22Rv1 (cell line): Measurements from ENCODE around the gene DVL1.

Experiments used
- ZFX ChIP-seq: fragments of 450-650 bp; IDR thresholded peaks from 2 replicates; pipeline ENCODE4 v1.6.1; 2017; ENCODE audit warnings: antibody characterized with exemption, borderline replicate concordance
- TF ChIP-seq, protein P1 (sequence below): fragments of 450-650 bp; IDR thresholded peaks from 2 replicates; pipeline ENCODE4 v1.5.1; 2017; ENCODE audit warnings: mild to moderate bottlenecking

DNA sequence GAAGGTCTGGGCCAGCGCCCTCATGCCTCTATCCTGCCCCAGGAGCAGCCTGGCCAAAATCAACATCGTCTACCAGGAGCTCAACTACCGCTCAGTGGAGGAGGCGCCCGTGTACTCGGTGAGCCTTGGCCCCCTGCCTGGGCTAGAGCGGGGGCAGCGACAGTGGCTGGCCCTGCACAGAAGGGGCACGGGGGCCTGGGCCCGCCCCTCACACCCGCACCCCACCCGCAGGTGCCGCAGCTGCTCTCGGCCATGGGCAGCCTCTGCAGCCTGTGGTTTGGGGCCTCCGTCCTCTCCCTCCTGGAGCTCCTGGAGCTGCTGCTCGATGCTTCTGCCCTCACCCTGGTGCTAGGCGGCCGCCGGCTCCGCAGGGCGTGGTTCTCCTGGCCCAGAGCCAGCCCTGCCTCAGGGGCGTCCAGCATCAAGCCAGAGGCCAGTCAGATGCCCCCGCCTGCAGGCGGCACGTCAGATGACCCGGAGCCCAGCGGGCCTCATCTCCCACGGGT lies 58.1 kb downstream of the DVL1 start:
- TF ChIP-seq, protein P1, sequence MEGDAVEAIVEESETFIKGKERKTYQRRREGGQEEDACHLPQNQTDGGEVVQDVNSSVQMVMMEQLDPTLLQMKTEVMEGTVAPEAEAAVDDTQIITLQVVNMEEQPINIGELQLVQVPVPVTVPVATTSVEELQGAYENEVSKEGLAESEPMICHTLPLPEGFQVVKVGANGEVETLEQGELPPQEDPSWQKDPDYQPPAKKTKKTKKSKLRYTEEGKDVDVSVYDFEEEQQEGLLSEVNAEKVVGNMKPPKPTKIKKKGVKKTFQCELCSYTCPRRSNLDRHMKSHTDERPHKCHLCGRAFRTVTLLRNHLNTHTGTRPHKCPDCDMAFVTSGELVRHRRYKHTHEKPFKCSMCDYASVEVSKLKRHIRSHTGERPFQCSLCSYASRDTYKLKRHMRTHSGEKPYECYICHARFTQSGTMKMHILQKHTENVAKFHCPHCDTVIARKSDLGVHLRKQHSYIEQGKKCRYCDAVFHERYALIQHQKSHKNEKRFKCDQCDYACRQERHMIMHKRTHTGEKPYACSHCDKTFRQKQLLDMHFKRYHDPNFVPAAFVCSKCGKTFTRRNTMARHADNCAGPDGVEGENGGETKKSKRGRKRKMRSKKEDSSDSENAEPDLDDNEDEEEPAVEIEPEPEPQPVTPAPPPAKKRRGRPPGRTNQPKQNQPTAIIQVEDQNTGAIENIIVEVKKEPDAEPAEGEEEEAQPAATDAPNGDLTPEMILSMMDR: no peak
- TF ChIP-seq ZFX: no peak
